ENCODE results near the gene UHMK1.
"Not testable (repeated sequence)": the region's sequence is repeated elsewhere in the genome, so short reads cannot be mapped to it uniquely, and the experiment has no call there.

Gene UHMK1

GRCh38 chr1:162564762-162565218, 67.2 kb downstream of the UHMK1 start:
- DNase-seq (ENCODE audit: low read depth, low spot score): no peak

- DNase-seq (ENCODE audit: low read depth, low spot score): no peak
These were observed 67.8 kb downstream of the UHMK1 start for GRCh38 chr1:162565460-162565859.

DNA sequence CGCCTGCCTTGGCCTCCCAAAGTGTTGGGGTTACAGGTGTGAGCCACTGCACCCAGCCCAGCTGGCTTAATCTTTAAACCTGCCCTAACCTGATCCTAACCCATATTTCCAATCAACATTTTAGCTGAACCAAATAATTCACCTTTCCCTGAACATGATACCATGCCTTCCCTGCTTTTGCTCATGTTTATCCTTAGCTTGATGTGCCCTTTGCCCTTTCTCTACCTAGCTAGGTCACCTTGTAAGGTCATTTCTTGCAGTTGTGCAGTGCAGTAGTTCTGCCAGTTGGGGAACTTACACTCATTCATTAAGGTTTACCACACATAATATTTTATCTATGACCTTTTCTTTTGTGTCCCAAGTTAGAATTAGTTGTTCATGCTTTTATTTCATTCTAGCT, 69.3 kb downstream of the UHMK1 start:
- DNase-seq (ENCODE audit: low read depth, low spot score): no peak

DNA sequence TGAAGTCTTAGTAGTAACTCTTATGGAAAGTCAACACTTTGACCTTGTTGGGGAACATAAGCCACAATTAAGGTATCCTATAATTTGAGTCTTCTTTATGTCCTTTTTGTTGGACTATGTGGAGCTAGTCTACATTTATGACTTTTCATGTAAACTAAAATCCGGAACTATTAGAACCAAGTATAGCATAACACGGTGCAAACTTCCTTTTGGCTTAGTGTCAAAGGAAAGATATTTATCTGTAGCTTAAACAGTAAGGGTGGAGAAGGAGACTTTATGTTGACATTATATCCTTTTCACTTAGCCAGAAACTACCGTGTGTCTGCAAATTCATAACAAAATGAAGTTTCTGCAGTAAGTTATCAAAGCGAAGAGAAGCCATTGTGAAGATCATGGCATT, 71.2 kb downstream of the UHMK1 start:
- no peak for DNase-seq (ENCODE audit: low read depth, low spot score)

- no peak for DNase-seq (ENCODE audit: low read depth, low spot score)
These were observed 73.1 kb downstream of the UHMK1 start for GRCh38 chr1:162570718-162571117.

GRCh38 chr1:162571121-162571520, 73.5 kb downstream of the UHMK1 start:
- DNase-seq (ENCODE audit: low read depth, low spot score): not testable (repeated sequence)

- no peak for DNase-seq (ENCODE audit: low read depth, low spot score)
These were observed 74.1 kb downstream of the UHMK1 start for GRCh38 chr1:162571696-162572095.

GRCh38 chr1:162573136-162573535, 75.5 kb downstream of the UHMK1 start:
- no peak for DNase-seq (ENCODE audit: low read depth, low spot score)

- no peak for DNase-seq (ENCODE audit: low read depth, low spot score)
These were observed 80.6 kb downstream of the UHMK1 start for GRCh38 chr1:162578071-162578700.

DNA sequence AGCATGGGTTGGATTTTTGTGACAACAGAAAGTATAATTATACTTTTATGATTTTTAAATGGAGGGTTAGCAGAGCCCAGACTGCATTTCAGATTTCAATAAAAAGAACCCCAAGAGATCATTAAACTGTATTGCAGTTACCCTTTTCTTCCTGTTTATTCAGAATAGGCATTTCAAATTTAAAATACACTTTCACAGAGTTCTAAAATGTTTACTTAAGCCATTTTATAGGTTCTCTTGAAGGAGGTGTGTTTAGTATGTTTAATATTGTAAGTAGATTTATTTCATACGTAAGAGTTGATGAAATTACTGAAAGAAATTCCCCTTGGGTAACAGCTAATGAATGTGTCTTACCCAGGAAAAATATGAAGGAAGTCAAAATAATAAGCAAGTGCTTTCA, 81.3 kb downstream of the UHMK1 start:
- no peak for DNase-seq (ENCODE audit: low read depth, low spot score)

Measured in activated CD4-positive, CD25-positive, alpha-beta regulatory T cell treated with anti-CD3 and anti-CD28 coated beads, Interleukin-2, amount 50 U/mL, for 16 hours (primary cell).